ENCODE results near the gene SAMD14. TPM values are rescaled to one million over a fixed set of nuclear protein-coding genes. Genes with fewer than 3 reads are reported as not detected.

SAMD14 gene
- total and polyA plus RNA-seq, 2 of the 4 experiments (the other 2 are of a cell fraction): 1.4 to 6.2 TPM

DNA sequence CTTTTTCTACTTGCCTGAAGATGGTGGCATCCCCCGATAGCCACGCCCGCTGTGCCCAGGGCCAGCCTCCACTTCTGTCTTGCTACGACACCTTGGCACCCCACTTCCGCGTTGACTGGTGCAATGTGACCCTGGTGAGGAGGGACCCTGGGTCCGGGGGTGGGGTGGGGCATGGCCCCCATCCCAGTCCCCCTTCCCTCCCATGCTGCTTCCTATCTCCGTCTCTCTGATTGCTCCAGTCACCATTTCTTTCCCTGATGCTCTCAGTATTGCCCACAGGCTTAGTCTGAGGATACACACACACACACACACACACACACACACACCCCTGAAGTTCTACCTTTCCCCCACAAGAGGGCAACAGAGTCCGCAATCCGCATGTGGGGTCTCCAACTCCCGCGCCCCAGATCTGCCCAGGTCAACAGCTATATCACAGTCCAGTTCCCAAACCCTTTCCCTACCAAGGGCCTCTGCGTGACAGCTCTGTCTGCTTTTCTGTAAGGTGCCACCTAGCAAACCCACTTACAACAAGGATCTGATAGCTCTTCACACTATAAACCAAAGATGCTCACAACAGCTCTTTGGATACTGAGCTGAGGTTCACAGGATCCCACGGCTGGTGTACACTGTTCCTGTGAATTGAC is 39.3 kb upstream of the SAMD14 start:
- peak overlapping the region; percentile 78; the same call in 1 of the 2 replicates for H2BK120ac ChIP-seq (ENCODE audit: low read depth, low read length)
- intact Hi-C loops (cut with micrococcal nuclease): loop anchor here (1.0 kb wide), 3 partner anchors 31 to 128 kb away; no protein-coding TSS in a partner anchor
- ChIA-PET POLR2A (ENCODE audit: unreplicated experiment) (interaction anchor here (0.5 to 1.2 kb wide), 2 partner anchors 16 to 108 kb away, joined by 4 to 5 read pairs; no protein-coding TSS in a partner anchor), CTCF (interaction anchor here (0.6 to 3.0 kb wide), 20 partner anchors 8 to 193 kb away, joined by 3 to 54 read pairs (median 4); partner anchors contain the start of gene TMEM92)
- peaks cover 9% of the 10 kb centered on the region; the same call in 1 of the 2 replicates for H3K9me1 ChIP-seq (ENCODE audit: insufficient read depth, low read length)
- peak; percentile 74 for DNase-seq
- H3K27me3 ChIP-seq (ENCODE audit: control insufficient read depth, insufficient read depth, low read length): no peaks in the 10 kb centered on the region
- no peak overlapping the region for H3K9ac ChIP-seq (ENCODE audit: low read depth, low read length)
- in situ Hi-C loops (cut with MboI; ENCODE audit: low sequenced_read_pairs): no loop called here
- dilution Hi-C loops (cut with HindIII; ENCODE audit: low sequenced_read_pairs, unreplicated experiment): no loop called here
- no peaks in the 10 kb centered on the region for H3K36me3 ChIP-seq (ENCODE audit: control insufficient read depth, insufficient read depth, low read length)
- no peak overlapping the region for H3K18ac ChIP-seq (ENCODE audit: low read depth, low read length)
- peak overlapping the region; percentile 64 for H4K91ac ChIP-seq (ENCODE audit: insufficient read depth, low read depth, low read length)
- peaks cover 3 to 10% of the 10 kb centered on the region in 2 experiments; a peak in 2 of 4 replicates for H3K79me1 ChIP-seq (ENCODE audit: low read depth in 1 of 2, low read length in 2 of 2)
- H4K20me1 ChIP-seq (ENCODE audit: insufficient read depth, low read length): no peaks in the 10 kb centered on the region
- H2AK9ac ChIP-seq (replicated peaks; ENCODE audit: low read depth, low read length, poor library complexity): peak overlapping the region; percentile 61
- peak overlapping the region; percentile 82; the same call in 1 of the 2 replicates for H2BK20ac ChIP-seq (ENCODE audit: low read depth, low read length)
- ATAC-seq (ENCODE audit: low read depth): peak; percentile 66
- H3K4me2 ChIP-seq (ENCODE audit: low read depth, low read length): no peak overlapping the region
- no TSS peak for BruUV-seq (replicated peaks)
- H3K4me1 ChIP-seq (ENCODE audit: control insufficient read depth, insufficient read depth, low read length): peaks cover 8% of the 10 kb centered on the region
- WGBS, 2 experiments (ENCODE audit: extremely low coverage in 2 of 2, insufficient read length in 1 of 2): 46% methylated on average over 9 of the region's 14 CpGs; no CpG with 5 or more reads in 1 of the 2 experiments
- no peak overlapping the region for H4K5ac ChIP-seq (ENCODE audit: low read depth, low read length)
- no peak overlapping the region for H2BK5ac ChIP-seq (ENCODE audit: low read depth, low read length, poor library complexity, severe bottlenecking)
- H3K56ac ChIP-seq (ENCODE audit: extremely low read depth, insufficient read depth, low read length): no peak overlapping the region; the same call in 1 of the 2 replicates
- H2BK15ac ChIP-seq (ENCODE audit: low read depth, low read length): peak overlapping the region; percentile 75; the same call in 2 of the 3 replicates
- no peak overlapping the region; the same call in 1 of the 2 replicates for H3K14ac ChIP-seq (replicated peaks; ENCODE audit: low read depth, low read length)
- no peak overlapping the region; the same call in 1 of the 2 replicates for H3K23ac ChIP-seq (ENCODE audit: low read depth, low read length)
- peak overlapping the region; percentile 73 for H3K4ac ChIP-seq (ENCODE audit: low read depth, low read length)
- no peaks in the 10 kb centered on the region for H3K9me3 ChIP-seq (ENCODE audit: control insufficient read depth, insufficient read depth, low read length)
- H4K8ac ChIP-seq (ENCODE audit: low read depth in 2 of 2, low read length in 2 of 2): peak overlapping the region in 1 of 2 experiments; percentile 61; a peak in 1 of 4 replicates
- no peak overlapping the region for H3K27ac ChIP-seq (ENCODE audit: insufficient read depth, low read length)
- no peak overlapping the region for H3K4me3 ChIP-seq (ENCODE audit: insufficient read depth, low read depth, low read length)
- H2AFZ ChIP-seq (replicated peaks; ENCODE audit: low read length, poor library complexity): peak overlapping the region; percentile 50
- peak overlapping the region; percentile 87 for H2AK5ac ChIP-seq (ENCODE audit: low read depth, low read length)
- TF ChIP-seq RAD21 (IDR thresholded peaks at IDR 0.05; ENCODE audit: low read length) (peak; percentile 92), BHLHE40 (IDR thresholded peaks at IDR 0.05; ENCODE audit: low read depth, low read length) (no peak), CHD1 (IDR thresholded peaks at IDR 0.05; ENCODE audit: low read depth, low read length) (no peak), MAFK (IDR thresholded peaks at IDR 0.05; ENCODE audit: low read depth, low read length) (no peak), RCOR1 (IDR thresholded peaks at IDR 0.05; ENCODE audit: insufficient replicate concordance, low read length) (no peak), FOS (IDR thresholded peaks at IDR 0.05; ENCODE audit: low read depth, low read length) (no peak), MXI1 (IDR thresholded peaks at IDR 0.05; ENCODE audit: borderline replicate concordance, low read depth, low read length) (no peak), MAZ (IDR thresholded peaks at IDR 0.05; ENCODE audit: borderline replicate concordance, low read depth, low read length) (peak; percentile 71; the same call in 1 of the 2 replicates), POLR2A (IDR thresholded peaks at IDR 0.05; ENCODE audit: low read depth, low read length) (peak; percentile 59), RFX5 (IDR thresholded peaks at IDR 0.05; ENCODE audit: low read depth, low read length) (no peak), NFE2L2 (IDR thresholded peaks at IDR 0.05; ENCODE audit: low read depth, low read length) (no peak)
- TF ChIP-seq, protein P1, sequence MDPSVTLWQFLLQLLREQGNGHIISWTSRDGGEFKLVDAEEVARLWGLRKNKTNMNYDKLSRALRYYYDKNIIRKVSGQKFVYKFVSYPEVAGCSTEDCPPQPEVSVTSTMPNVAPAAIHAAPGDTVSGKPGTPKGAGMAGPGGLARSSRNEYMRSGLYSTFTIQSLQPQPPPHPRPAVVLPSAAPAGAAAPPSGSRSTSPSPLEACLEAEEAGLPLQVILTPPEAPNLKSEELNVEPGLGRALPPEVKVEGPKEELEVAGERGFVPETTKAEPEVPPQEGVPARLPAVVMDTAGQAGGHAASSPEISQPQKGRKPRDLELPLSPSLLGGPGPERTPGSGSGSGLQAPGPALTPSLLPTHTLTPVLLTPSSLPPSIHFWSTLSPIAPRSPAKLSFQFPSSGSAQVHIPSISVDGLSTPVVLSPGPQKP (IDR thresholded peaks at IDR 0.05; ENCODE audit: borderline replicate concordance, low read depth, low read length): no peak
- TF ChIP-seq, protein P2, sequence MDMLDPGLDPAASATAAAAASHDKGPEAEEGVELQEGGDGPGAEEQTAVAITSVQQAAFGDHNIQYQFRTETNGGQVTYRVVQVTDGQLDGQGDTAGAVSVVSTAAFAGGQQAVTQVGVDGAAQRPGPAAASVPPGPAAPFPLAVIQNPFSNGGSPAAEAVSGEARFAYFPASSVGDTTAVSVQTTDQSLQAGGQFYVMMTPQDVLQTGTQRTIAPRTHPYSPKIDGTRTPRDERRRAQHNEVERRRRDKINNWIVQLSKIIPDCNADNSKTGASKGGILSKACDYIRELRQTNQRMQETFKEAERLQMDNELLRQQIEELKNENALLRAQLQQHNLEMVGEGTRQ (IDR thresholded peaks at IDR 0.05; ENCODE audit: low read depth, low read length): no peak
- TF ChIP-seq, protein P3, sequence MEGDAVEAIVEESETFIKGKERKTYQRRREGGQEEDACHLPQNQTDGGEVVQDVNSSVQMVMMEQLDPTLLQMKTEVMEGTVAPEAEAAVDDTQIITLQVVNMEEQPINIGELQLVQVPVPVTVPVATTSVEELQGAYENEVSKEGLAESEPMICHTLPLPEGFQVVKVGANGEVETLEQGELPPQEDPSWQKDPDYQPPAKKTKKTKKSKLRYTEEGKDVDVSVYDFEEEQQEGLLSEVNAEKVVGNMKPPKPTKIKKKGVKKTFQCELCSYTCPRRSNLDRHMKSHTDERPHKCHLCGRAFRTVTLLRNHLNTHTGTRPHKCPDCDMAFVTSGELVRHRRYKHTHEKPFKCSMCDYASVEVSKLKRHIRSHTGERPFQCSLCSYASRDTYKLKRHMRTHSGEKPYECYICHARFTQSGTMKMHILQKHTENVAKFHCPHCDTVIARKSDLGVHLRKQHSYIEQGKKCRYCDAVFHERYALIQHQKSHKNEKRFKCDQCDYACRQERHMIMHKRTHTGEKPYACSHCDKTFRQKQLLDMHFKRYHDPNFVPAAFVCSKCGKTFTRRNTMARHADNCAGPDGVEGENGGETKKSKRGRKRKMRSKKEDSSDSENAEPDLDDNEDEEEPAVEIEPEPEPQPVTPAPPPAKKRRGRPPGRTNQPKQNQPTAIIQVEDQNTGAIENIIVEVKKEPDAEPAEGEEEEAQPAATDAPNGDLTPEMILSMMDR (conservative IDR thresholded peaks at IDR 0.05; ENCODE audit: low read depth, low read length): peak; percentile 96
